GM10266 (cell line): ENCODE measurements around the gene DOCK1.

ENCODE experiments used
- DNase-seq: peaks from one replicate; pipeline ENCODE4 v3.0.0; 2012; ENCODE audit errors: extremely low spot score
- TF ChIP-seq, protein P1 (sequence below): IDR thresholded peaks from 2 replicates; pipeline ENCODE4 v1.5.1; 2012; ENCODE audit warnings: mild to moderate bottlenecking, low read depth; ENCODE audit not compliant: control insufficient read depth, insufficient read depth; ENCODE audit errors: missing control alignments

DOCK1 gene

DNA sequence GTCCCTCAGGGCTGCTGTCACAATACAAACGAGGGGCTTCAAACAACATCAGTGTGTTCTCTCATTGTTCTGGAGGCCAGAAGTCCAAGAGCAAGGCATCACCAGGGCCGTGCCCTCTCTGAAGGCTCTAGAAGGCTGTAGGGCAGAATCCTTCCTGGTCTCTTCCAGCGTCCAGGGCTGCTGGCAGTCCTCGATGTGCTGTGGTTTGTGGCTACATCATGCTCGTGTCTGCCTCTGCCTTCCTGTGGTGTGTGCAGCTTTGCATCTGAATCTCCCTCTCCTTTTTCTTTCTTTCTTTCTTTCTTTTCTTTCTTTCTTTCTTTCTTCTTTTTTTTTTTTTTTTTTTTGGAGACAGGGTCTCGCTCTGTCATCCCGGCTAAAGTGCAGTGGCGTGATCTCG, 187.7 kb downstream of the DOCK1 start:
- TF ChIP-seq, protein P1, sequence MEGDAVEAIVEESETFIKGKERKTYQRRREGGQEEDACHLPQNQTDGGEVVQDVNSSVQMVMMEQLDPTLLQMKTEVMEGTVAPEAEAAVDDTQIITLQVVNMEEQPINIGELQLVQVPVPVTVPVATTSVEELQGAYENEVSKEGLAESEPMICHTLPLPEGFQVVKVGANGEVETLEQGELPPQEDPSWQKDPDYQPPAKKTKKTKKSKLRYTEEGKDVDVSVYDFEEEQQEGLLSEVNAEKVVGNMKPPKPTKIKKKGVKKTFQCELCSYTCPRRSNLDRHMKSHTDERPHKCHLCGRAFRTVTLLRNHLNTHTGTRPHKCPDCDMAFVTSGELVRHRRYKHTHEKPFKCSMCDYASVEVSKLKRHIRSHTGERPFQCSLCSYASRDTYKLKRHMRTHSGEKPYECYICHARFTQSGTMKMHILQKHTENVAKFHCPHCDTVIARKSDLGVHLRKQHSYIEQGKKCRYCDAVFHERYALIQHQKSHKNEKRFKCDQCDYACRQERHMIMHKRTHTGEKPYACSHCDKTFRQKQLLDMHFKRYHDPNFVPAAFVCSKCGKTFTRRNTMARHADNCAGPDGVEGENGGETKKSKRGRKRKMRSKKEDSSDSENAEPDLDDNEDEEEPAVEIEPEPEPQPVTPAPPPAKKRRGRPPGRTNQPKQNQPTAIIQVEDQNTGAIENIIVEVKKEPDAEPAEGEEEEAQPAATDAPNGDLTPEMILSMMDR, result no peak

GRCh38 chr10:127094984-127095383, 189.8 kb downstream of the DOCK1 start:
- no peak for DNase-seq
- TF ChIP-seq, protein P1, result no peak

More for the DNA sequence above, 187.7 kb downstream of the DOCK1 start:
- DNase-seq, result no peak

DNA sequence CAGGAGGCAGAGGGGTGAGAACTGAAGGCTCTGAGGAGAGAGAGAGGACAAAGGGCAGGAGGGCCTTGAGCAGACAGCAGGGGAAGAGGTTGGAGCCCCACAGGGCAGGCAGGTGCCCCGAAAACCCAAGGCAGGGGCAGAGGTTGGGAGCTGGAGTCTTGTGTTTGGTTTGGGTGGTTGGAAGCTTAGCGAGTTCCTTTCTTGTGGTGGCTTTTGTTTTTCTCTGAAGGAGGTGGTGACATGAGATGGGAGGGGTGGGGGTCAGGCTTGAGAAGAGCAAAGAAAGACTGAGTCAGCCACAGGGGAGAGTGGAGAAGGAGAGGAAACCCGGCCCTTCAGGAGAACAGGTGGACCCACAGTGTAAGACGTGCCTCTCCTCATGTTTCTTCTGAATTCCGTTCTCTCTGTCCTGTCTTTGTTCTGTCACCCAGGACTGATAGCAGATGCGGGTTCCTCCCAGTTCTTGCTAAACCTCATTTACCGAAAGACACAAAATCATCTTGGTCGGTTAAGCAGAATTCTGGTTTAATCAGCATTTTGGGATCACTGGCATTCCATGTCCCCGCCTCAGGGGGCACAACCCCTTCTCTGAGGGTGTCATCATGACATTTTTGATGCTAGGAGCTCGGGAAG, 195.9 kb downstream of the DOCK1 start:
- TF ChIP-seq, protein P1, result no peak
- no peak for DNase-seq

GRCh38 chr10:127102176-127102575, 196.9 kb downstream of the DOCK1 start:
- TF ChIP-seq, protein P1, result no peak
- DNase-seq, result no peak

DNA sequence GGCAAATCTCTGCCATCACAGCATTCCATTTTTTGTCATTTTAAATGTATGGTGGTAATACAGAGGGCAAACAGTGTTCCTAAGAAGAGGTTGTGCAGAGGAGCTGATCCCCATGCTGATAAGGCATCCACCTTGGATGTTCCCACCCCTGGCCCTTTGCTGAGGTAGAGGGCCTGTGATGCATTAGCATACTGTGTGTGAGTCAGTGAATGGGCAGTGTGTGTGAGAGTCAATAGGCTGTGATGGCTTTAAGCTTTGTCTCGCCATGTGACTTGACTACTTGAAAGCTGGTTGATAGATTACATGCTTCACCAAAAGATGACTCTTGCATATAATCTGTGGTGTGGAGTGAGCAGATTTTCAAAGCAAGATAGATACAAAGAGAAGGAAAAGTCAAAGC, 209.9 kb downstream of the DOCK1 start:
- TF ChIP-seq, protein P1, result no peak
- DNase-seq, result no peak

GRCh38 chr10:127117125-127117524, 211.9 kb downstream of the DOCK1 start:
- no peak for DNase-seq
- TF ChIP-seq, protein P1, result no peak

GRCh38 chr10:127118034-127118433, 212.8 kb downstream of the DOCK1 start:
- no peak for DNase-seq
- TF ChIP-seq, protein P1, result no peak
